Esophagus squamous epithelium (tissue), 4 donors: ENCODE data around the gene FCGR3A.
"Not testable (repeated sequence)": the region's sequence is repeated elsewhere in the genome, so short reads cannot be mapped to it uniquely, and the experiment has no call there.

ENCODE experiments used
- CTCF ChIP-seq, 6 experiments: fragments of 450-650 bp in 4 of 6; fragments of 200-600 bp in 2 of 6; sonication (generic) in 2 of 6; IDR thresholded peaks; one replicate each; pipeline ENCODE4 v1.5.1; 2016 to 2019; ENCODE audit warnings: antibody characterized with exemption in 6 of 6, mild to moderate bottlenecking in 4 of 6, moderate library complexity in 4 of 6
- POLR2A ChIP-seq, 4 donors: fragments of 450-650 bp; IDR thresholded peaks; one replicate each; pipeline ENCODE4 v1.6.1; 2017; ENCODE audit warnings: antibody characterized with exemption in 4 of 4, mild to moderate bottlenecking in 4 of 4, moderate library complexity in 3 of 4

- not testable (repeated sequence) for TF ChIP-seq POLR2A, CTCF (IDR thresholded peaks at IDR 0.05)
These were observed 40.3 kb upstream of the FCGR3A start for GRCh38 chr1:161589920-161590319.
